C4-2B (cell line): ENCODE measurements around the gene ZNF557.

ENCODE experiments used
- CTCF ChIP-seq: fragments of 450-650 bp; conservative IDR thresholded peaks from 2 replicates; pipeline ENCODE4 v1.5.1; 2017; ENCODE audit warnings: mild to moderate bottlenecking
- ZFX ChIP-seq: fragments of 450-650 bp; IDR thresholded peaks from 2 replicates; pipeline ENCODE4 v1.6.1; 2017

- TF ChIP-seq CTCF (no peak), ZFX (peak; percentile 65)
Measured at GRCh38 chr19:7069904-7070226, 362 bp downstream of the ZNF557 start.
